ENCODE measurements around the gene NKD2.

NKD2 gene

DNA sequence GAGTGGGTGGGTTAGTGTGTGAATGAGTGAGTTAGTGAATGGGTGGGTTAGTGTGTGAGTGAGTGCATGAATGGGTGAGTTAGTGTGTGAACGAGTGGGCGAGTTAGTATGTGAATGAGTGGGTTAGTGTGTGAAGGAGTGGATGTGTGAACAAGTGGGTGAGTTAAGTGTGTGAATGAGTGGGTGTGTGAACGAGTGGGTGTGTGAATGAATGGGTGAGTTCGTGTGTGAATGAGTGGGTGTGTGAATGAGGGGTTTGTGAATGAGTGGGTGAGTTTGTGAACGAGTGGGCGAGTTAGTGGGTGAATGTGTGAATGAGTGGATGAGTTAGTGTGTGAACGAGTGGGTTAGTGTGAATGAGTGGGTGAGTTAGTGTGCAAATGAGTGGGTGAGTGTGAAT lies 34.0 kb downstream of the NKD2 start:
- no peak for DNase-seq (ENCODE audit: low spot score)

DNA sequence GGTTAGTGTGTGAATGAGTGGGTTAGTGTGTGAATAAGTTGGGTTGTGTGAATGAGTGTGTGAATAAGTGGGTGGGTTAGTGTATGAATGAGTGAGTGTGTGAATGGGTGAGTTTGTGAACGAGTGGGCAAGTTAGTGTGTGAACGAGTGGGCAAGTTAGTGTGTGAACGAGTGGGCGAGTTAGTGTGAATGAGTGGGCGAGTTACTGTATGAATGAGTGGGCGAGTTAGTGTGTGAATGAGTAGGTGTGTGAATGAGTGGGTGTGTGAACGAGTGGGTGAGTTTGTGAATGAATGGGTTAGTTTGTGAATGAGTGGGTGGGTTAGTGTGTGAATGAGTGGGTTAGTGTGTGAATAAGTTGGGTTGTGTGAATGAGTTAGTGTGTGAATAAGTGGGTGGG lies 34.7 kb downstream of the NKD2 start:
- DNase-seq (ENCODE audit: low spot score) = no peak

DNA sequence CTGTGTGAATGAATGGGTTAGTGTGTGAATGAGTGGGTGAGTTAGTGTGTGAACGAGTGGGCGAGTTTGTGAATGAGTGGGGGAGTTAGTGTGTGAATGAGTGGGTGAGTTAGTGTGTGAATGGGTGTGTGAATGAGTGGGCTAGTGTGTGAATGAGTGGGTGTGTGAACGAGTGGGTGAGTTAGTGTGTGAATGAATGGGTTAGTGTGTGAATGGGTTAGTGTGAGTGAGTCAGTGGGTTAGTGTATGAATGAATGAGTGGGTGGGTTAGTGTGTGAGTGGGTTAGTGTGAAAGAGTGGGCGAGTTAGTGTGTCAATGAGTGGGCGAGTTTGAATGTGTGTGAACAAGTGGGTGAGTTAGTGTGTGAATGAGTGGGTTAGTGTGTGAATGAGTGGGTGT lies 35.5 kb downstream of the NKD2 start:
- DNase-seq (ENCODE audit: low spot score) = no peak

DNA sequence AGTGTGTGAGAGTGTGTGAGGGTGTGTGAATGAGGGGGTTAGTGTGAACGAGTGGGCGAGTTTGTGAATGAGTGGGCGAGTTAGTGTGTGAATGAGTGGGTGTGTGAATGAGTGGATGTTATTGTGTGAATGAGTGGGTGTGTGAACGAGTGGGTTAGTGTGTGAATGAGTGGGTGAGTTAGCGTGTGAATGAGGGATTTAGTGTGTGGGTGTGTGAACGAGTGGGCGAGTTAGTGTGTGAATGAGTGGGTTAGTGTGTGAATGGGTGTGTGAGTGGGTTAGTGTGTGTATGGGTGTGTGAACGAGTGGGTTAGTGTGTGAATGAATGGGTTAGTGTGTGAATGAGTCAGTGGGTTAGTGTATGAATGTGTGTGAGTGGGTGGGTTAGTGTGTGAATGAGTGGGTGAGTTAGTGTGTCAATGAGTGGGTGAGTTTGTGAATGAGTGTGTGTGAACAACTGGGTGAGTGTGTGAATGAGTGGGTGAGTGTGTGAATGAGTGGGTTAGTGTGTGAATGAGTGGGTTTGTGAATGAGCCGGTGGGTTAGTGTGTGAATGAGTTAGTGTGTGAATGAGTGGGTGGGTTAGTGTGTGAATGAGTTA lies 37.5 kb downstream of the NKD2 start:
- no peak for DNase-seq (ENCODE audit: low spot score)

DNA sequence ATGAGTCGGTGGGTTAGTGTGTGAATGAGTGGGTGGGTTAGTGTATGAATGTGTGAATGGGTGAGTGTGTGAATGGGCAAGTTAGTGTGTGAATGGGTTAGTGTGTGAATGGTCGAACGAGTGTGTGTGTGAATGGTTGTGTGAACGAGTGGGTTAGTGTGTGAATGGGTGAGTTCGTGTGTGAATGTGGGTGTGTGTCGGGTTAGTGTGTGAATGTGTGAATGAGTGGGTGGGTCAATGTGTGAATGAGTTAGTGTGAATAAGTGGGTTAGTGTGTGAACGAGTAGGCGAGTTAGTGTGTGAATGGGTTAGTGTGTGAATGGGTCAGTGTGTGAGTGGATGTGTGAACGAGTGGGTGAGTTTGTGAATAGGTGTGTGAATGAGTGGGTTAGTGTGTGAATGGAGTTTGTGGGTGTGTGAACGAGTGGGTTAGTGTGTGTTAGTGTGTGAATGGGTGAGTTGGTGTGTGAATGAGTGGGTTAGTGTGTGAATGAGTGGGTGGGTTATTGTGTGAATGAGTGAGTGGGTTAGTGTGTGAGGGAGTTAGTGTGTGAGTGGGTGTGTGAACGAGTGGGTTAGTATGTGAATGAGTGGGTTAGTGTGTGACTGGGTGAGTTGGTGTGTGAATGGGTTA lies 38.8 kb downstream of the NKD2 start:
- DNase-seq (ENCODE audit: low spot score) = no peak

DNA sequence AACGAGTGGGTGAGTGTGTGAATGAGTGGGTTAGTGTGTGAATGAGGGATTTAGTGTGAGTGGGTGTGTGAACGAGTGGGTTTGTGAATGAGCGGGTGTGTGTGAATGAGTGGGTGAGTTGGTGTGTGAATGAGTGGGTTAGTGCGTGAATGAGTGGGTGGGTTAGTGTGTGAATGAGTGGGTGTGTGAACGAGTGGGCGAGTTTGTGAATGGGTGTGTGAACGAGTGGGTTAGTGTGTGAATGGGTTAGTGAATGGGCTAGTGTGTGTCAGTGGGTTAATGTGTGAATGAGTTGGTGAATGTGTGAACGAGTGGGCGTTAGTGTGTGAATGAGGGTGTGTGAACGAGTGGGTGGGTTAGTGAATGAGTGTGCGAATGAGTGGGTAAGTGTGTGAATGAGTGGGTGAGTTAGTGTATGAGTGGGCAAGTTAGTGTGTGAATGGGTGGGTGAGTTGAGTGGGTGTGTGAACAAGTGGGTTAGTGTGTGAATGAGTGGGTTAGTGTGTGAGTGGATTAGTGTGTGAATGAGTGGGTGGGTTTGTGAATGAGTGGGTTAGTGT lies 39.6 kb downstream of the NKD2 start:
- no peak for DNase-seq (ENCODE audit: low spot score)

DNA sequence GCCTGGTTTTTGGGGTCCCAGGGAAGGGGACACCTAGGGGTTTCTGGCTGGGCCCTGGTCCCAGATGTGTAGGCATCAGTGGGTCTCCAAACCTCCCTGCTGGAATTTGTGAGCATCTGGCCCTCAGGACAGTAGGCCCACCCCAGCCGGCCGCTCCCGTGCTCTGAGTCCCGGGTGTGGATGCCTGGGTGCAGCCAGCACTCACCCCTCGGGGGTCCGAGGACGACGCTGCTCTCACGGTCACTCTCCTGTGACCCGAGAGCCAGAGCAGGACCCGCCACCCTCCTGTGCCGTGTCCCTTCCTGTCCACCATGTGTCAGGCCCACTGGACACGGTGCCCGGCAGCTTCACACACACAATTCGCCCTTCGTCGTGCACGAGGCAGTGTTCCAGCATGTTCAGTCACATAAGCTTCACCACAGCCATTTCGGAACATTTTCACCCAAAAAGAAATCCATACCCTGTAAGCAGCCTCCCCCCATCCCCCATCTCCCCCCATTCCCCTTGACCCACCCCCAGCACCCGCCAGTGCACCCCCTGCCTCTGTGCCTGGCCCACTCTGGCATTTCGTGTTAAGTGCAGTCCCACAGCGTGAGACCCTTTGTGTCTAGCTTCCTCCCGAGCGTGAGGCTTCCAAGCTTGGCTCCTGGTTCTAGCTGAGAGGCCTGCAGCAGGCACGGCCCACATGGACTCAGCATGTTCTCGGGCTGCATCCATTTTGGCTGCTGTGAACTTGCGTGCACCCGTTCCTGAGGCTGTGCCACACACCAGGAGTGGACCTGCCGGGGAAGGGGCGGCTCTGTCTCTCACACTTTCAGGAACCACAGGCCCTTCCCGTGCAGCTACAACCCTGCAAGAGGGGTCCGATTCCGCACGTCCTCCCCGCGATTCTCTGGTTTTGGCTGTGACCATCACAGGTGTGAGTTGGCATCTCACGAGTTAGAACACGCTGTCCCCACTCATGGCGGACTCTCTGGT lies 40.5 kb downstream of the NKD2 start:
- no peak for DNase-seq (ENCODE audit: low spot score)

DNA sequence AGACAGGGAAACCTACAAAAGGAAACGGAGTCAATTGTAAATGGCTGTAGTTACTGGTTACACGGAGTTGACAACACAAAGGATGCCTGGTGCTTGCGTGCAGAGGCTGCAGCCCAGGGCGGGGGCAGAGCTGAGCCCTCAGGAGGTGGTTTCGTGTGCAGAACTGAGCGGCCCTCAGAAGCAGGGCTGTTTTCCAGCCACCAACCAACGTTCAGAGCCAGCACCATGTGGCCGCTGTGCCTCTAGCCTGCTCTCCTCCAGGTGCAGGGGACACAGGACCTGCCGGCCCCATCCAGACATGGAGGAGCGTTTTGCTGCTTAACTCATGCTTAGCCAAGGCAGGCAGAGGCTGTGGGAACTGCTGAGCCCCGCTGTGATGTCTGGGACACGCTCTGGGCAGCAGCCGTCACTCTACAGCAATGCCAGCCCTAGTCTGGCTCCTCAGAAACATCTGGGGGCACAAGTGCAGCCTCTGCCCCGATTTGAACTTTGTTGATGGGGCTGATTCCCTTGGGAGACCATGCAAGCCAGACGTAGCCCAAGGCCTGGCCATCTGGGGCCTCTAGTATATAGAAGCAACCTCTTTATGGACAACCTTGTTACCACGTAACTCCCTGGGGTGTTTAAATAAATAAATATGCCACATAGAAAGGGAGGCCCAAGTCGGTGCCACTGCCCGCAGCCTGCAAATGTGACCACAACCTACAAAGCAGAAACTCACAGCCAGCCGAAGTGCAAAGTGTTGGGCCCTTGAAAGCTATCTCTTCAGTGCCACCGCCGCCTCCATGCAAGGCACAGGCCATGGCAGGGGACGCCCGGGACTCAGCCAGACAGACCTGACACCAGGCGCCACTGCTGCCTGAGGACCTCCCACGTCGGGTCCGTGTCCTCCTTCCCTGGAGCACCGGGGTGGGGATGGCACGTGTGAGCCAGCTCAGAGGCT lies 42.1 kb downstream of the NKD2 start:
- no peak for DNase-seq (ENCODE audit: low spot score)

DNA sequence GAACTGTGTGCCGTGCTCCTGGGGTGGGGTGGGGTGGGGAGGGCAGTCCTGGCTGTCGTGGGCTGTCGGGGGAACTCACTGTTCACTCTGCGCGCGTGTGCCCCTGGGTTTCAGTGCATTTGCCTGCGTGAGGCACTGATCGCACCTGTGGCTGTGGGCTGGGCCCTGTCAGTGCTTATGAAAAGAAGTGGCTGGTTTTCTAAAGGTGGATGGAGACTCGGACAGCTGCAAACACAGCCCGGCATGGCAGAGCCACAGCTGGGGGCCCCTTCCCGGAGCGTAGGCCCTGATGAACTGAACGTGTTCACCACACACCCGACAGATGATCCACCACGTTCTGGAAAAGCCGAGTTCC lies 42.7 kb downstream of the NKD2 start:
- no peak for DNase-seq (ENCODE audit: low spot score)

DNA sequence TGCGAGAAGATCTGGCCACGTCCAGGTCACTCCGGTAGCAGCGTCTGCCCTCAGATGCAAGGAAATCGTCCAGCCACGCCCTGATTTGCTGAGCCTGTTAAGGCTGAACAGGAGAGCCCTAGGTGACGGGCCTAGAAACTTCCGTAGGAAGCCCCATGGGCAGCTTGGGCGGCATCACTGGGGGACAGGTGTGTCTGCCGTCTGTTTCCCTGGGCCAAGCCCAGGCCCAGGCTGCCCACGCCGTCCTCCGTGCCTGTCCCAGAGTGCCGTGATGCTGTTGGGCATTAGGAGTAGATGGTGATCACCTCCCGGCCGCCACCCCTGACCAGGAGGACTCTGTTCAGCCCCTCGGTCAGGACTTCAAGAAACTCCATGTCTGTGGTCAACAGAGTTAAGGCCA lies 43.5 kb downstream of the NKD2 start:
- no peak for DNase-seq (ENCODE audit: low spot score)

DNA sequence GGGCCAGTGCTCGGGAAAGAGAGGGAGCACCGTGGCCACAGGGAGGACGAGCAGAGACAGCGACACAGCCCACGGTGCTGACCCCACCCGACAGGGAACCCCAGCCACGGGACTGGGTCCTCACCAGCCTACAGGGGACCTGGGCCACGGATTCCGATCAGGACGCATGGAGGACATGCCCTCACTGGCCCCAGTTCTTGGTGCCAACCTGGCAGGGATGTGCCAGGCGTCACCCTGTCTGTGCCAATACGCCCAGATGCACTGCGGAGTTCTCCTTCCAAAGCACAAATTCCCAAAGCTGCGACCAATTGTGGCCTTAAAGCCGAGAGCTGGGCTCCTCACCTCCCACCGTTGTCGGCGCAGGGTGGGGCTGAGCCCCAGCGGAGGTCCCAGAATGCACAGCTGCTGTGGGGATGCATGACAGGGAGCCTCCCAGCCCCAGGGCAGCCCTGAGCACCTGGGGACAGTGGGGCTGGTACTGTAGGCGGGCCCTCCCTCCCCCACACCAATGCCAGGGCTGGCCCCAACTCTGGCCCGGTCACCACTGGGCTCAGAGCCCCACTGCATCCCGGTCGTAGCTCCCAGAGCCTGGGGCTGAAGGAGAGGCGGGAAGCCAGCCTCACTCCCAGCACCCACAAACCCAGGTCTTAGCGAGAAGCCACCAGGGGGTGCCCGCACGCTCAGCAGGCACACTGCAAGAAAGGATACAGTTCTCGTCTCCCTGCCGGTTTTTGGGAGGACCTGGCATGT lies 44.2 kb downstream of the NKD2 start:
- no peak for DNase-seq (ENCODE audit: low spot score)

DNA sequence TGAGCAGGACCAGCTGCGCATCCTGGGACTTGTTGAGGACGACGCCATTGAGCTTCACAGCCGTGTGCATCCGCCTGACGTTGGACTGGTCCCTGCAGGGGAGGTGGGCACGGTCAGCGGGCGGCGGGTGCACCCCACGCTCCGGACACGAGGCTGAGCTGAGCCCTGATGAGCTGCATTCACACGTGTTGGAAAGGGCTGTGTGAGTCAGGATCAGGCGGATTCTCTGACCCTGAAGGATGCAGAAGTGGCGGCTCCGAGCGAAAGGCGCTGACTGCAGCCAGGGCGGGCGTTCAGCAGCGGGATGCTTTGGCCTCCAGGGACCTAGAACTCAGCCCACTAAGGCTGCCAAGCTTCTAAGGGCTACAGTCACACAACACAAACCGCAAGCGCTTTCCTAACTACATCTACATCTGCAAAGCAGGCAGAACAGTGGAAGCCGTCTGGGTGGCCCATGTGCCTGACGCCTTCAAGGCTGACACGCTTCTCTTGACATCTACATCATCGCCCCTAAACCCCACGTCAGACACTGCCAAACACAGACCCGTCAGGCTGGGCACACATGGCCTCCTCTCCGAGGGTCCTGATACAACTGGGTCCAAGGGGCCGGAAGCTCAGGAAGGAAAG lies 44.9 kb downstream of the NKD2 start:
- DNase-seq (ENCODE audit: low spot score) = no peak

DNA sequence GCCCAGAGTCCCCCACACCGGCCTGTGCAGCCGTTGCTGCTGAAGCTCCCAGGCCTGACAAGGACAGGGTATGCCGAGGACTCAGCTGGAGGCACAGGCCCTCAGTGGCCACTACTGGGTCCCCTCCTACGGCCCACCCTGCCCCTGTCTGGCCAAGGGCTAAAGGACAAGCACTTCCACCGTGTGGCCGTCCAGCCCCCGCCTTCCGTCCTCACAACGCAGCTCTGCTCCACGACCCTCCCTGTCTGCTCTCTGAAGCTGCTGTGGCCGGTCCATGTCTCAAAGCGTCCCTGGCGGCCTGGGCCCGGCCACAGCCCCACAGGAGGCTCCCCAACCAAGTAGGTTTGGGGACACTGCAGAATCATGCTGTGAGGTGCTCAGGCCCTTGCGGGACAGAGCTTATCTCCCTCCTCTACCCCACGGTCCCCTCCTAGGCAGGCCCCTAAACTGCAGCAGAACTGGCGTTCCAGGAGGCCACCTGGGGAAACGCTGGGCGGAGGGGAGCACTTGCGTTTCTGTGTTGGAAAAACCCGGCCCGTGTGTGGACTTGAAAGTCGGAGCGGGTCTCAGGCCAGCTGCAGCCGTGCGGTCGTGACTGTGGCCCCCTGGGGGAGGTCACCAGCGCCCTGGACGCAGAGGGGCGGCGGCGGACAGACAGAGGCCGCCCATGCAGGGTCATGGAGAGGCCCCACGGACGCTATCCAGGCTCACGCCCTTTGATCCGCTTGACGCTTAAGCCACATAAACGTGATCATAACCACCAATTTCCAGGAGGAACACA lies 45.6 kb downstream of the NKD2 start:
- DNase-seq (ENCODE audit: low spot score) = no peak

DNA sequence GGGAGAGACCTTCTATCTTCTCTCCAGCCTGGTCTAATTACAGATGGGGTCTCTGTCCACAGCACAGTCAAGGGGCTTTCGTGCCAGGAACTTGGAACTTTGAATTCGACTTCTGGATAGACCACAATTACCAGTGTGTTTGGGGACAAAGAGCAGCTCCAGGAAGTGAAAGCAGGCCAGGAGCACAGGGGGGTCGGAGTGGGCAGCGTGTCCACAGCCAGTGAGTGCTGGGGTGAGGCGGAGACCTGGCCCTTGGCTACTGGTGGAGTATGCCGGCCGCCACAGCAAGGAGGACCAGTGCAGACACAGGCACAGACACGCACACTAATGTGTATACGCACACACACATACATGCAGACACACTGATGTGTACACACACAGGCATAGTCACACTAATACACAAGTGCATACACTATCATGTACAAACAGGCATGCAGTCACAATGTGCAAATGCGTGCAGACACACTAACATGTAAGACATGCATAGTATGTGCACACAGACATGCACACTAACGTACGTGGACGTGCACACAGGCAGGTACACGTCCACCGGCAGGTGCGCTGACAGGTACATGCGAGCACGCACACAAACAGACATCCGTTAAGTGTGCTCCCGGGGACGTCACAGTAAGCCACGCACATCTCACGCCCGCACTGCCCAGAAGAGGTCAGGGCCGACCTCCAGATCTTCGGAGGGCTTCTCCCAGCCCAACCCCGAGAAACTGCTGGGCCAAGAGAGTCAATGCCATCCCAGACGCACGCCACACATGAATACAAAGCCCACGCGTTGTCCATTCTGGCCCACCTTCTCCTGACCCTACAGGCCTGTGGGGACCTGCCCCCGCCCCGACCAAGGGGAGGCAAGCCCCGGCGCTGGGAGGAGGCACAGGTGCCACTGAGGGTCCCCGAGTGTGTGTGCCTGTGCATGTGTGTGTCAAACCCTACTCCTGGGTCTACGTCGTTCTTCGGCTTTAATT lies 46.5 kb downstream of the NKD2 start:
- no peak for DNase-seq (ENCODE audit: low spot score)

DNA sequence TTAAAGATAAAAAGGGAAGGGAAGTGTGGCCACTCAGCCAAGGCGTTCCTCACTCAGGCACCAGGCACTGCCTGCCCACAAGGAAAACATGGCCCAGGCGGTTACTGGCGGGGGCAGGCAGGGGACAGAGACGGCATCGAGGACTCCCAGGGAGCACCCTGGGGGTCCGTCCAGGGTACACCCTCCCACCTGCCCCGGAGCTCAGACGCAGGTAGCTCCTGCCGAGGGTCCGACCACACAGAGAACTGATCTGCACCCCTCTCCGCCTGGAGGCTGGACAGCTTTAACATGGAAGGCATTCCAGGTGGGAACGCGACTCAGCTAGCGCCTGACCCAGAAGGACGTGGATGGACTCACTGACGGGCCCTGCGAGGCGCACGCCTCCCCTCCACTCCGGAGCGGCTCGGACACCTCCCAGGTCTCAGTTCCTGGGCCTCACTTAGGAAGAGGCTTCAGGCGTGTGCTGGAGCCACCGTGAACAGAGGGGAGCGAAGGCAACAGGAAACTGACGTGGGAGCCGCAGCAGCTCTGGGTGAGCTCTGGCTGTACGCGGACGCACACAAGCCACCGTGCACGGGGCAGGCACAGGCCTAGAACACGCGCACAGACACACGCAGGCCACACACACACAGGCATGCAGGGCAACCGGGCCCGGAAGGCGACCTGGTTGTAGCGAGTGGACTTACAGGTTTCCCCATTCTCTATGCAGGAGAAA lies 47.5 kb downstream of the NKD2 start:
- DNase-seq (ENCODE audit: low spot score) = no peak

DNA sequence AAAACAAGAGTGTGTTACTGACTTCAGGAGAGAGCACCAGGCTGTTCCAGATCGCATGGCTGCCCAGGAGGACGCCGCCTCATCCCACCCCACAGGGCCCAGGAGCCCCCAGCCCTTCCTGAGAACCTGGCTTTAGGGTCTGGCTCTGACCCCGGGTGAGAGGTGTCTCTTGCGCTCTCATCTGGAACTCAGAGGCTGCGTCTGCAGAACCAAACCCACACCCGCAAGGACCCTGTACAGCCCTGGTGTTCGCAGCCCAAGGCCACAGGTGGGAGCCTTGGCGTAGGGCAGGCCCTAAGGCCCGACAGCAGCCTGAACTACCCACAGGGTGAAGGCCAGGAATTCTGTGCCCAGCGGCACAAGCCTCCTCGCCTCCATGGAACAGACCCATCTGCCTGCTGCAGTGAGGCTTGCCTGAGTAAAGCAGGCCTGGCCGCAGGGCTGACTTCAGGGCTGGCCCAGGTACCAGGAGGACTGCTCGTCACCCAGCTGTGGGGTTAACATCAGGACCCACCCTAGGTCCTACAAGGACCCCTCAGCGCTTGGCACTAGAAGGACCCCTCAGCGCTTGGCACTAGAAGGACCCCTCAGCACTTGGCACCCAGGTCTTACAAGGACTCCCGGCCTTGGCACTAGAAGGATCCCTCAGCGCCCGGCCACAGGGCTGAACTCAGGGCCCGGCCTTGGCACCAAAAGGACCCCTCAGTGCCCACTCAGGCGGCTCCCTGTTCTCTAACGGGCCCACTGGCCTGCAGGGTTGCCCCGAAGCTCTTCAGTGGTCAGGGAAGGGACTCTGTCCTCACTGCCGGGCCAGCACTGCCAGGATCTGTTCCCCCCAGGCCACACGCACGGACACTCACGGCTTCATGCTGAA lies 48.2 kb downstream of the NKD2 start:
- no peak for DNase-seq (ENCODE audit: low spot score)
